ENCODE data around the gene BCAS1. TPM values are rescaled to one million over a fixed set of nuclear protein-coding genes. Genes with fewer than 3 reads are reported as not detected.

The BCAS1 gene
- total and polyA plus RNA-seq, 2 donors from 2014 or later = 1.1 to 4.8 TPM

DNA sequence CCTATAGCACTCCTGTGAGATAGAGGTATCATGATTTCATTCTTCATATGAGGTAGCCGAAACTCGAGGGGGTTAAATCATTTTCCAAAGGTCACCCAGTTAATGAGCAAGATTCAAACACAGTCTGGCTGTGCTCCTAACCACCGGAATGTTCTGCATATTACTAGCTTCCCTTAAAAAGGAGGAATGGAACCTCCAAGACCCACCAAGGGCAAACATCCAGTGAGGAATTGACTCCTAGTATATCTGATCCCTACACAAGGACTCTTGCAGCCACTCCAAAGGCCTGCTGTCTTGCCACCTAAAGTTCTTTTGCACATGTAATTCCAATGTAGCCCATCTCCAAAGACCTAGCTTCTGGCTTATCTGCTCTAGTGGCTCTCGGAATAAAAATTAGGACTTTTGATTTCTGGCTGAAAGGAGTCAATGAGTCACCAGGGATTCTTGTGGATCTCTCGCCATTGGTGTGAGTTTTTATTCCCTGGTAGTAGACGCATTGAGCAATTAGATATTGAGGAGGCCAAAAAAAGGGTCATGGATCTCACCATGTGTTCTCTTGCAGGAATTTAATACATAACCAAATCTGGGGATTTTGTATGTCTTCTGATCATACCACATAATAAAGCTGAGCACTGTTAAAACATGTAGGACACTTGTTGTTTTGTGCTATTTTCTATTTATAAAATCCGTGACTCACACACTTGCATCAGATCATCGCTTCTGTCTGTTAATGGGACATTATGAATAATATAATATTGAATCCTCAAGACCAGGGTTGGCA lies 9.1 kb downstream of the BCAS1 start:
- Histone ChIP-seq H3K9ac (ENCODE audit: low read length in 3 of 3) (no peak overlapping the region), H3K9me3 (ENCODE audit: control insufficient read depth in 2 of 3, insufficient read depth in 1 of 3, low read length in 3 of 3) (no peaks in the 10 kb centered on the region), H3K27ac (ENCODE audit: low read depth in 2 of 2, low read length in 2 of 2) (no peak overlapping the region), H3K36me3 (ENCODE audit: control insufficient read depth in 2 of 3, insufficient read depth in 3 of 3, low read length in 3 of 3) (no peaks in the 10 kb centered on the region), H3K4me1 (ENCODE audit: control insufficient read depth in 2 of 3, insufficient read depth in 2 of 3, low read depth in 1 of 3, low read length in 3 of 3) (no peaks in the 10 kb centered on the region), H3K4me3 (ENCODE audit: low read length in 3 of 3) (no peak overlapping the region), H3K27me3 (ENCODE audit: control insufficient read depth, insufficient read depth, low read length) (no peaks in the 10 kb centered on the region)
- intact Hi-C loops (cut with DNase I) = no loop called here
- no peak for DNase-seq
- TF ChIP-seq, protein P1, sequence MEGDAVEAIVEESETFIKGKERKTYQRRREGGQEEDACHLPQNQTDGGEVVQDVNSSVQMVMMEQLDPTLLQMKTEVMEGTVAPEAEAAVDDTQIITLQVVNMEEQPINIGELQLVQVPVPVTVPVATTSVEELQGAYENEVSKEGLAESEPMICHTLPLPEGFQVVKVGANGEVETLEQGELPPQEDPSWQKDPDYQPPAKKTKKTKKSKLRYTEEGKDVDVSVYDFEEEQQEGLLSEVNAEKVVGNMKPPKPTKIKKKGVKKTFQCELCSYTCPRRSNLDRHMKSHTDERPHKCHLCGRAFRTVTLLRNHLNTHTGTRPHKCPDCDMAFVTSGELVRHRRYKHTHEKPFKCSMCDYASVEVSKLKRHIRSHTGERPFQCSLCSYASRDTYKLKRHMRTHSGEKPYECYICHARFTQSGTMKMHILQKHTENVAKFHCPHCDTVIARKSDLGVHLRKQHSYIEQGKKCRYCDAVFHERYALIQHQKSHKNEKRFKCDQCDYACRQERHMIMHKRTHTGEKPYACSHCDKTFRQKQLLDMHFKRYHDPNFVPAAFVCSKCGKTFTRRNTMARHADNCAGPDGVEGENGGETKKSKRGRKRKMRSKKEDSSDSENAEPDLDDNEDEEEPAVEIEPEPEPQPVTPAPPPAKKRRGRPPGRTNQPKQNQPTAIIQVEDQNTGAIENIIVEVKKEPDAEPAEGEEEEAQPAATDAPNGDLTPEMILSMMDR (IDR thresholded peaks at IDR 0.05; ENCODE audit: borderline replicate concordance, extremely low read depth, insufficient read depth) = no peak
- FAIRE-seq = no peak

DNA sequence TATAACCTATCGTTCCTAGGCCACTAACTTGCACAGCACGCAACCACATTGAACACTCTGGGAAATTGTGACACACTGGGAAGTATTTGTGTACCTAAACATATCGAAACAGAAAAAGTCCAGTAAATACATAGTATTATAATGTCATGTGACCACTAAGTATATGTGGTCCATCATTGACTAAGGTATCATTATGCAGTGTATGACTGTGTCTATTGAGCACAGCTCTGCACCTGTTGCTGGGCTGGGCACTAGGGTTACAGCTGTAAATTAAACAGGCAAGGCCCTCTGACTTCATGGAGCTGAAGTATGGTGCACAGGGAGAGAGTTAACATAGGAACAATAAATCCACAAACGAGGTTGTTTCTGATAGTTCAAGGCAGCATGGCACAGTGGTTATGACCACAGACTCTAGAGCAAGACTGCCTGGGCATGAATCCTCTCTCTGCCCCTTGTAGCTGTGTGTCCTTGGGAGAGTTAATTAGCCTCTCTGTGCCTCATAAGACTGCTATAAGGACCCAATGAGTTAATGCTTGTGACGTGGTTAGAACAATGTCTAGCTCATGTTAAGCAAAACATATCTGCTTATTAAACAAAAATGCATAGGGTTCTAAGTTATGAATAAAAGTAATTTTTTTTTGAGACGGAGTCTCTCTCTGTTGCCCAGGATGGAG lies 10.6 kb downstream of the BCAS1 start:
- no peak overlapping the region for H3K9ac ChIP-seq (ENCODE audit: low read length in 3 of 3)
- no peak overlapping the region for H3K4me3 ChIP-seq (ENCODE audit: low read length in 3 of 3)
- no peak for DNase-seq
- no peaks in the 10 kb centered on the region for H3K27me3 ChIP-seq (ENCODE audit: control insufficient read depth, insufficient read depth, low read length)
- no peak for FAIRE-seq
- no peaks in the 10 kb centered on the region for H3K4me1 ChIP-seq (ENCODE audit: control insufficient read depth in 2 of 3, insufficient read depth in 2 of 3, low read depth in 1 of 3, low read length in 3 of 3)
- TF ChIP-seq, protein P1 (IDR thresholded peaks at IDR 0.05; ENCODE audit: borderline replicate concordance, extremely low read depth, insufficient read depth) = no peak
- no peaks in the 10 kb centered on the region for H3K9me3 ChIP-seq (ENCODE audit: control insufficient read depth in 2 of 3, insufficient read depth in 1 of 3, low read length in 3 of 3)
- intact Hi-C loops (cut with DNase I) = no loop called here
- H3K36me3 ChIP-seq (ENCODE audit: control insufficient read depth in 2 of 3, insufficient read depth in 3 of 3, low read length in 3 of 3) = no peaks in the 10 kb centered on the region
- no peak overlapping the region for H3K27ac ChIP-seq (ENCODE audit: low read depth in 2 of 2, low read length in 2 of 2)

DNA sequence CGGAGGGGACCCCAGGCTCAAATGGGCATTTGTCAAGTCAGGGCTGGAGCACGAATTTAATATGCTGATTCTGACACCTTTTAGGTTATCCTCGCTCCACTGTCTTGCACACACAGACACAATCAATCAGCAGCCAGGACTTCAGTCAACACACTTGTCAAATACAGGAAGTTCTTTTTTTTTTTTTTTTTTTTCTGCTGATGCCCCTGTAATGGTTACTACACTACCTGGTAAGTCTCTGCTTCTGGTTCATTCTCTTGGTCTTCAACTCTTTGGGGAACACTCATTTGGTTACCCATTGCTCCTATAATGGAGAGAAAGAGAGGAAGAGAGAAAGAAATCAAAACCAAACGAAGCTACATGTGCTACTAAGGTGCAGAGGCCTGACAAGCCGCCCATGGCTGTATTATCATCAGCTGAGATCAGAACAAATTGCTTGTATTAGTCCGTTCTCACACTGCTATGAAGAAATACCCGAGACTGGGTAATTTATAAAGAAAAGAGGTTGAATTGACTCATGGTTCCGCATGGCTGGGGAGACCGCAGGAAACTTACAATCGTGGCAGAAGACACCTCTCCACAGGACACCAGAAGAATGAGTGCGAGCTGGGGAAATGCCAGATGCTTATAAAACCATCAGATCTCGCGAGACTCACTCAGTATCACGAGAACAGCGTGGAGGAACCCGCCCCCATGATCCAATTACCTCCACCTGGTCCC lies 11.8 kb downstream of the BCAS1 start:
- TF ChIP-seq, protein P1 (IDR thresholded peaks at IDR 0.05; ENCODE audit: borderline replicate concordance, extremely low read depth, insufficient read depth) = no peak
- no peaks in the 10 kb centered on the region for H3K36me3 ChIP-seq (ENCODE audit: control insufficient read depth in 2 of 3, insufficient read depth in 3 of 3, low read length in 3 of 3)
- H3K9me3 ChIP-seq (ENCODE audit: control insufficient read depth in 2 of 3, insufficient read depth in 1 of 3, low read length in 3 of 3) = no peaks in the 10 kb centered on the region
- no peak overlapping the region for H3K4me3 ChIP-seq (ENCODE audit: low read length in 3 of 3)
- H3K27me3 ChIP-seq (ENCODE audit: control insufficient read depth, insufficient read depth, low read length) = no peaks in the 10 kb centered on the region
- intact Hi-C loops (cut with DNase I) = no loop called here
- no peaks in the 10 kb centered on the region for H3K4me1 ChIP-seq (ENCODE audit: control insufficient read depth in 2 of 3, insufficient read depth in 2 of 3, low read depth in 1 of 3, low read length in 3 of 3)
- DNase-seq (no peak), FAIRE-seq (no peak)
- H3K27ac ChIP-seq (ENCODE audit: low read depth in 2 of 2, low read length in 2 of 2) = no peak overlapping the region
- no peak overlapping the region for H3K9ac ChIP-seq (ENCODE audit: low read length in 3 of 3)
